GM21529 (cell line): ENCODE results near the gene ARID1B.

Experiments
- ATAC-seq: cut with Tn5 transposase; IDR thresholded peaks from one replicate; pipeline ENCODE4 v1.9.1; 2021; ENCODE audit not compliant: unreplicated experiment

Gene ARID1B

GRCh38 chr6:157217894-157218370 lies 440.8 kb downstream of the ARID1B start:
- ATAC-seq = no peak

GRCh38 chr6:157218371-157219198 lies 441.4 kb downstream of the ARID1B start:
- no peak for ATAC-seq

- ATAC-seq = no peak
Observed at GRCh38 chr6:157219201-157220200, 442.3 kb downstream of the ARID1B start.

GRCh38 chr6:157220485-157220884 lies 443.3 kb downstream of the ARID1B start:
- ATAC-seq = no peak

- peak; percentile 52 for ATAC-seq
Observed at GRCh38 chr6:157221049-157221816, 444.1 kb downstream of the ARID1B start.

- no peak for ATAC-seq
Observed at GRCh38 chr6:157221817-157222175, 444.6 kb downstream of the ARID1B start.

GRCh38 chr6:157222201-157222981 lies 445.2 kb downstream of the ARID1B start:
- ATAC-seq = no peak

GRCh38 chr6:157223021-157223430 lies 445.8 kb downstream of the ARID1B start:
- ATAC-seq = no peak

- ATAC-seq = no peak
Observed at GRCh38 chr6:157223511-157223910, 446.3 kb downstream of the ARID1B start.

GRCh38 chr6:157224178-157224950 lies 447.2 kb downstream of the ARID1B start:
- no peak for ATAC-seq

- ATAC-seq = no peak
Observed at GRCh38 chr6:157224951-157225574, 447.9 kb downstream of the ARID1B start.

- ATAC-seq = no peak
Observed at GRCh38 chr6:157225575-157225995, 448.4 kb downstream of the ARID1B start.

GRCh38 chr6:157226026-157226625 lies 448.9 kb downstream of the ARID1B start:
- no peak for ATAC-seq

GRCh38 chr6:157226761-157227160 lies 449.6 kb downstream of the ARID1B start:
- no peak for ATAC-seq

GRCh38 chr6:157227202-157228166 lies 450.3 kb downstream of the ARID1B start:
- ATAC-seq = no peak

GRCh38 chr6:157228426-157229131 lies 451.4 kb downstream of the ARID1B start:
- ATAC-seq = no peak
